ENCODE measurements around the gene IGF1R.

IGF1R gene

DNA sequence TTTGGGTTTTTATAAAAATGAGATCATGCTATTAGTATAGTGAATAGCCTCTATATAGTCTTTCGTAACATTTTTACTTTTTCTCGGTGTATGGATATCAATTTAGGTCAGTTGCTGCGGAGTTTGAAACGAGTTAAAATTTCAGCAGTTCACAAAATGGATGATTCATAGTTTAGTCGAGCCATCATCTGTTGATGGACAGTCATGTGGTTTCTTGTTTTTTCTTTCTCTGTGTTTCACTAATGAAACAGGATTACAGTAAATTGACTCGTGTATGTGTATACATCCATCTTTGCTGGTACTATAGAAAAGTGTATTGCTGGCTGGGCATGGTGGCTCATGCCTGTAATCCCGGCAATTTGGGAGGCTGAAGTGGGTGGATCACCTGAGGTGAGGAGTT lies 106.8 kb downstream of the IGF1R start:
- TF ChIP-seq POLR2A (IDR thresholded peaks at IDR 0.05; ENCODE audit: low read length) = no peak

DNA sequence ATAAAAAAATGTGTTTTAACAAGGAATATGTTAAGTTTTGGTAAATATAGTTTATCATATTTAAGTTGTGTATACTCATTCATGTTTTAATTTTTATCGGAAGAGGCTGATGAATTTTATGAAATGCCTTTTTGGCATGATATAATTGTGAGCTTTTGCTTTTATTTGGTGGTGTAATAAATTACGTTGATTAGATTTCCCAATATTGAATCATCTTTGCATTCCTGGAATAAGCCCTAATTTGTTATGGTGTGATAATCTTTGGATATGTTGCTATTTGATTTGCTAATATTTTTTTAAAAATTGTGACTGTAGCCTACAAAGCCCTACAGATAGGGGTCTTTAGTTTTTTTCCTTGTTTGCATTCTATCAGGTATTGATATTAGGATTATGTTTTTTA lies 107.4 kb downstream of the IGF1R start:
- TF ChIP-seq GATA1 (IDR thresholded peaks at IDR 0.05; ENCODE audit: low read depth, low read length) (no peak), POLR2A (IDR thresholded peaks at IDR 0.05; ENCODE audit: low read length) (no peak)

More for the DNA sequence above, 106.8 kb downstream of the IGF1R start:
- DNase-seq = peak in 1 of 2 experiments; percentile 32

DNA sequence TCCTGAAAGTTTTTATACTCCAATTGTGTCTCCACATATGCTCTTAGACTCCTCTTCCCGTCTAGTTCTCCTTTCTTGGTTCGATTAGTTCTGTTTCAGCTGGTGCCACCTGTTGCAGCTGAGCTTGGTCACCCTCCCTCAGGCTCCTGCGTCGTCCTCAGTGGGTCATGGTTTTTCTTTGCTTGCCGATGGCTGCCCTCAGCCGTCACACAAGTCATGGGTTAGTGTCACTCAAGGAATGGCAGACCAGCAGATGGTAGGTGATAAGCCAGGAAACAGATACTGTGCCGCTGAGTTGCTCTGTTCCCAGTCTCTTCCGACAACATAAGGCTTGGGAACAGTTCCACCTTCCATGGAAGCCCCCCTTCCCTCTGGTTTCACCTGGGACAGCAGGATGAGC lies 109.9 kb downstream of the IGF1R start:
- DNase-seq = peak; percentile 64 to 69
- TF ChIP-seq POLR2A (IDR thresholded peaks at IDR 0.05; ENCODE audit: low read length) (no peak), GATA1 (IDR thresholded peaks at IDR 0.05; ENCODE audit: low read depth, low read length) (no peak)

More for the DNA sequence above, 107.4 kb downstream of the IGF1R start:
- peak in 1 of 2 experiments; percentile 40 for DNase-seq

DNA sequence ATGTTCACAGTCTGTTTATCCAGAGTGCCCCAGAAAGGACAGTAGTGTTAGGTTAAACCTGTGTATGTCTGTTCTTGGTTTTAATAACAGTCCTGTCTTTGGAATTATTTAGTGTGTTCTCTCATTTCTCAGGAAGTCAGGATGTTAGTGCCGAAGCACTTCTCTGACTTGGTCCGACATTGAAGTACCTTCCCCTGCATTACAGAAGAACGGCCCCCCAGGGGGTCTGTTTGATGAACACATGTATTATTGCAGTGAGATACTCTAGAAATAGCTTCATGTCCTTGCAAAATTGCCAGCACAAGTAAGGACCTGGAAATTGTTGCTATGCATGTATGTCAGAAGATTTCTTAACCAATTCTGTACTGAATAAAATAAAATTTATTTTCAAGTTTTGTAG lies 110.9 kb downstream of the IGF1R start:
- DNase-seq = no peak
- no peak for TF ChIP-seq GATA1 (IDR thresholded peaks at IDR 0.05; ENCODE audit: low read depth, low read length)

DNA sequence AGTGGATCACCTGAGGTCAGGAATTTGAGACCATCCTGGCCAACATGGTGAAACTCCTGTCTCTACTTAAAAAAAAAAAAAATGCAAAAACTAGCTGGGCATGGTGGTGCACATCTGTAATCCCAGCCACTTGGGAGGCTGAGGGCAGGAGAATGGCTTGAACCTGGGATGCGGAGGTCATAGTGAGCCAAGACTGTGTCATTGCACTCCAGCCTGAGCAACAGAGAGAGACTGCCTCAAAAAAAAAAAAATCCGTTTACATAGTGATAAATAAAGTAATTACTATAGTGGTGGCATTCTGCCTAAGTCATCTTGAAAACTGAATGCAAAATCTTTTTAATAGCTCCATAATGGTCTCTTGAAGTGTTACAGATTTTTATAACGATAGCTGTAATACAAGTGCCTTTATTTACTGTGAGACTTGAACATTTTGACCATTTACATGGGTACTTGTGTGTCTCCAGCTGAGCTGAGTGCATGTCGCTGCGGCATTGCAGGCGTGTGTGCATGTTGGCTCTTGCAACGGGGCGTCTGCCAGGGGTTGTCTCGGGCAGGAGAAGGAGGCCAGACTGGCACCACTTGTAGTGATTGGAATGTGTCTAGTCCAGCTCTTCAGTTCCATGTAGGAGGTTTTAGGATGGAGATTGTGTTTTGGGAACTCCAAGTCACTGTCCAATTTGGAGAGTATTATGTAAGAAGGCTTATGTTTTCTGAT lies 111.9 kb downstream of the IGF1R start:
- no peak for TF ChIP-seq GATA1 (IDR thresholded peaks at IDR 0.05; ENCODE audit: low read depth, low read length)
- TF ChIP-seq POLR2A (IDR thresholded peaks at IDR 0.05; ENCODE audit: low read length) = no peak
- DNase-seq = no peak

DNA sequence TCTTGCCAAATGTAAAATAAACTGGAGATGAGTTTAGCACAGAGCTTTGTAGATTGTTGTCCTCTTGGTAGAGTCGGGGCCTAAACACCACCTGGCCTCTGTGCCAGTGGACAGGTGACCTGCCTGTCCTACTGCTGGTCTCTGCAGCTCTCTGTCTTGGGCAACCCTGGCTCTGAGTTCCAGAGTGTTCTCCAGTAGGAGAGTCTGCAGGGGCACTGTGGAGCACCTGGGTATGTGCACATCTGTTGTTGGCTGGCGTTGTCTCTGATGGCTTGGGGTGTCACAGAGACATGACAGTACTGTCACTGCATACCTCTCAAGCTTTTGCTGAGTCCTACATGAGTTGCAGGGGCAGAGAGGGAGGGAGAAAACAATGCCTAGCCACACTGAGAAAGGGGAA lies 112.6 kb downstream of the IGF1R start:
- no peak for TF ChIP-seq POLR2A (IDR thresholded peaks at IDR 0.05; ENCODE audit: low read length)

GRCh38 chr15:98763179-98763578 lies 114.8 kb downstream of the IGF1R start:
- TF ChIP-seq GATA1 (IDR thresholded peaks at IDR 0.05; ENCODE audit: low read depth, low read length) = no peak
- TF ChIP-seq POLR2A (IDR thresholded peaks at IDR 0.05; ENCODE audit: low read length) = no peak
- DNase-seq = no peak

More for the DNA sequence above, 112.6 kb downstream of the IGF1R start:
- no peak for DNase-seq

DNA sequence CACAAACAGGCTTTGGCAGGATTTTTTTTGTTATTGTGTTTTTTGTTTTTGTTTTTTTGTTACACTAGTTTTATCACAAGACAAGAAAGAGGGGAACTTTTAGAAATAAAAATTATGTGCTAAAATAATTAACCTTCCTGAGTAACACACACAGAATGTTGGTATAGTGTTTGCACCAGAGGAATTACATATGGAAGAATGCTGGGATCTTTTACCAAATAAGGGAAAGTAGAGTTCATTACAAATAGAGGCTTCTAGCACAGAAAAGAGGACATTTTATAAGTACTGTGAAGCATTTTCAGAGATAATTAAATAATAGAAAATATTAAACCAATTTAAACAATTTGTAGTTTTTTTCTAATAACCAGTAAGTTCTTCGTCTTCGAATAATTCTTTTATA lies 116.0 kb downstream of the IGF1R start:
- no peak for DNase-seq
- no peak for TF ChIP-seq GATA1 (IDR thresholded peaks at IDR 0.05; ENCODE audit: low read depth, low read length)
- no peak for TF ChIP-seq POLR2A (IDR thresholded peaks at IDR 0.05; ENCODE audit: low read length)

GRCh38 chr15:98765610-98766009 lies 117.3 kb downstream of the IGF1R start:
- DNase-seq = no peak
- TF ChIP-seq GATA1 (IDR thresholded peaks at IDR 0.05; ENCODE audit: low read depth, low read length) (no peak), POLR2A (IDR thresholded peaks at IDR 0.05; ENCODE audit: low read length) (no peak)

DNA sequence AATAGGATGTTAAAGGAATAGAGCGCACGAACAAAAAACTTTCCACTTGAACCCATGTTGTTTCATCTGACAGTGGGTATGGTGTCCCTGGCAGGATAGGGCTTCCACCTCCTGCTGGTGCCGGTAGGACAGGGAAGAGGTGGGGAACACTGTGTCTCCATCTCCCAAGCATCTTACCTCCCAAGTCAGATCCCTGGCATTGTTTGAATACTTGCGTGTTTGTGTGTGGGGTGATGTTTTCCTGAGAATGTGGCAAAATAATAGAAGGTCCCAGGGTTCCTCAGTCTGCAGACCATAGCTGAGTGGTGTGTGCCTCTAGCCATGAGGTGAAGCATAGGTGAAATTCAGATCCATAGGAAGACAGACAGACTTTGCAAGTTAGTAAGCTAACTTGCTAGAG lies 119.4 kb downstream of the IGF1R start:
- no peak for DNase-seq
- no peak for TF ChIP-seq GATA1 (IDR thresholded peaks at IDR 0.05; ENCODE audit: low read depth, low read length)
- TF ChIP-seq POLR2A (IDR thresholded peaks at IDR 0.05; ENCODE audit: low read length) = no peak

DNA sequence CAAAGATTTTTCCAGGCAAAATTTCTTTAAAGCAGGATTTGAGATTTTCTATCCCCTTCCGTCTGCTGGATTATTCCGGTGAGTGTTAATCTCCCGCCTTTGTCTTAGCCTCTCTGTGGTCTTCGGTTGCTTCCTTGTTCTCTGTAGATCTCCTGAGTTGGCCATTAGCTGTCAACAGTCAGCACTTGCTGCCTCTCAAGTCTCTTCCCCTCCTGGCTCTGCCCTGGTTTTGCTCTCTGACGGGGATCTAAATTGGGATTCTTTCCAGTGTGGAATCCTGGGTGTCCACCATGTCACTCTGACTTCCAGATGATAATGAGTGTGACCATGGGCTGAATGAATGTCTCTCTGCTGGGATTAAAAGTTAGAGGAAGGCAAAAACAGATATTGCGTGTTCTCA lies 121.5 kb downstream of the IGF1R start:
- TF ChIP-seq GATA1 (IDR thresholded peaks at IDR 0.05; ENCODE audit: low read depth, low read length) = no peak
- no peak for TF ChIP-seq POLR2A (IDR thresholded peaks at IDR 0.05; ENCODE audit: low read length)
- no peak for DNase-seq

DNA sequence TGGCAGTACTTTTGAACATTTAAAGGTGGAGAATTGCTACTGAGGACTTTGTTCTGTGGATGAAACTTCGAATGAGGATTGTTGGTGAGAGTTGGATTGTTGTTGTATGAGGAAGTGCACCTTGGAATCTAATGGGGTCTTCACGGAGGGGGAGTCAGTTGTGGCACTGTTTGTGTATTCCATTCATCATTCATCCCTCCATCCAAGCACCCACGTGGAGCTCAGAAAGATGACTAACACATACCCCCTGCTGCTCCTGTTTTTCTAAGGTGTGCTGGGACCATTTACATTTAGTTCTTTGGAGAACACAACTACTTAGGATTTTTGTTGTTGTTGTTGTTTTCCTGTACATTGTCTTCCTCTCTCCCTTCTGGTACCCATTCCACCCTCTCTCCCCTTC lies 122.6 kb downstream of the IGF1R start:
- TF ChIP-seq GATA1 (IDR thresholded peaks at IDR 0.05; ENCODE audit: low read depth, low read length) = no peak
- TF ChIP-seq POLR2A (IDR thresholded peaks at IDR 0.05; ENCODE audit: low read length) = no peak
- no peak for DNase-seq

DNA sequence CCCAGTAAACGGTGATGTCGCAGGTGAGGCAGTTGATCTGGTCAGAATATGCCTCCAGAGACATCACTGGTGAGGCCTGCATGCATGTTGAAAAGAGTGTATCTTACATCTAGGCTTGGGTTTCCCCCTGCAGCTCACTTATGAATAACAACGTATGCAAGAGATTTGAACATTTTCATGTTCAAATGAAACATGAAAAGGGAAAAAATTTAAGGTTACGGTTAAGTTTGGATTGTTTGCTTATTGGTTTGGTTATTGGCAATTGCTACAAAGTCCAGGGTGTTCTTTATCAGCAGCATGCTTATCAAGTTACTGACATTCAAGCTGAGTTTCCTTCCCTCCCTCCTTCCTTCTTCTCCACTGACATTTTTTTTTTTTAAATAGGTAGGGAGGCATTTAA lies 123.2 kb downstream of the IGF1R start:
- TF ChIP-seq POLR2A (IDR thresholded peaks at IDR 0.05; ENCODE audit: low read length) (no peak), GATA1 (IDR thresholded peaks at IDR 0.05; ENCODE audit: low read depth, low read length) (no peak)
- peak; percentile 35 to 49 for DNase-seq

DNA sequence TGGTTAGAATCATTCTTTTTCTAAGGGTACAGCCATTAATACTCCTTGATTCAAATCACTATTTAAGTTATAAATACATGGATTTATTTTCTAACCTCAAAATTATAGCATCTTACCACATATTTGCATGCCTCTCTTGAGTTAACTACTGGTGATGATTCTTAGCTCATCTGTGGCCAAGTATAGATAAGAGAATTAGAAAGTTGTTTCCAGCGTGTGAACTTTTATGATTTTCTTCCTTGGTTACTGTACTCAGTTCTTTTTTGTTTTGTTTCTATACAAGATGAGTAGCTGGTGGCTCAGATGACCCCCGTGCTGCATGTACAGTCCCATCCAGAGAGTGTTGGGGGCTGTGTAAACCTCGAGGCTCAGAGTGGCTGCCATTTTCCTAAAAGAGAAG lies 124.6 kb downstream of the IGF1R start:
- TF ChIP-seq POLR2A (IDR thresholded peaks at IDR 0.05; ENCODE audit: low read length) (no peak), GATA1 (IDR thresholded peaks at IDR 0.05; ENCODE audit: low read depth, low read length) (no peak)
- peak in 1 of 2 experiments; percentile 26 for DNase-seq

- no peak for DNase-seq
- TF ChIP-seq POLR2A (IDR thresholded peaks at IDR 0.05; ENCODE audit: low read length) = no peak
- TF ChIP-seq GATA1 (IDR thresholded peaks at IDR 0.05; ENCODE audit: low read depth, low read length) = no peak
Measured at GRCh38 chr15:98773616-98774015, 125.3 kb downstream of the IGF1R start.
